Stimulated activated CD4-positive, alpha-beta T cell treated with anti-CD3 and anti-CD28 coated beads, Interleukin-2, amount 100 ng/mL, for 24 hours (primary cell): ENCODE data around the gene HCCS.
A peak's percentile ranks its signal among the peaks of the same experiment; 100 is the strongest.
"Not testable (repeated sequence)": the region's sequence is repeated elsewhere in the genome, so short reads cannot be mapped to it uniquely, and the experiment has no call there.

Source experiments
- DNase-seq, 2 donors: peaks; one replicate each; pipeline ENCODE4 v3.0.0-alpha.2; 2020

HCCS gene

DNA sequence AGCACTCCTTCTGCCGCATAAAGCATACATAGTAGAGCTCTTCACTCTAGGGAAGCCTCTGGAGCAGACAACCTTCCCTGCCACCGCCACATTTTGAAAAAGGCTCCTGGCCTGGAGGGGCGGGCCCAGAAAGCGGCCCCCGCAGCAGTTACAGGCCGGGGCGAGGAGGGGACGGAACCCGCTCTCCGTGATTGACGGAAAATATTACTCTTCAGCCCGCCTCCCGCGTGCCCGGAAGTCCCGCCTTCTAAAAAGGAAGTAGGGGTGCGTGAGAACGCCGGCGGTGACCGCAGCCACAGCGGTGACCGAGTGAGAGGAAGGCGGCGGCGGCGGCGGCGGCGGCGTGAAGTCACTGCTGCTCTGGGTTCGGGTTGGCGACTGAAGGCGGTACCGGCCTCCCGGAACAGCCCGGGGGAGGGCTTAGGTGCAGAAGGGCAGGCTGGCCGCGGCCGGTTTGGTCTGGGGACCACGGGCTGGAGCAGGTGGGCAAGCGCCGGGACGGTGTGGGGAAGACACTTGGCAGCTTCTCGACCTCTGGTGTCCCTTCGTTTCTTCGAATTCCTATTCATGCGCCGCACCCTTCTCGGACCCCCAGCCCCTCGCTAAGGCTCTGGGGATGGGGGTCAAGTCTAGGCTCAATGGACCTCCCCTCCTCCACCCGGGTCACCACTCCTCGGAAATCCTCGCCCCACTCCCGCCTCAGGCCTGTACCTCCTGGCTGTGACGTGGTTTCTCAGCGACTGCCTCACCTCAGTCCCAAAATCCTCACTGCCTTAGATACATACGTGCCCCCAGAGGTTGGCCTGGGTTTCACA, at the start of gene HCCS:
HCCS (plus strand) TSS at position 296 of the 815 bp plus-strand sequence. CDS start 729 bp downstream, outside the sequence.
- DNase-seq, result peak; percentile 79 to 82

GRCh38 chrX:11064276-11064675, 46.9 kb upstream of the HCCS start:
- DNase-seq, result no peak

DNA sequence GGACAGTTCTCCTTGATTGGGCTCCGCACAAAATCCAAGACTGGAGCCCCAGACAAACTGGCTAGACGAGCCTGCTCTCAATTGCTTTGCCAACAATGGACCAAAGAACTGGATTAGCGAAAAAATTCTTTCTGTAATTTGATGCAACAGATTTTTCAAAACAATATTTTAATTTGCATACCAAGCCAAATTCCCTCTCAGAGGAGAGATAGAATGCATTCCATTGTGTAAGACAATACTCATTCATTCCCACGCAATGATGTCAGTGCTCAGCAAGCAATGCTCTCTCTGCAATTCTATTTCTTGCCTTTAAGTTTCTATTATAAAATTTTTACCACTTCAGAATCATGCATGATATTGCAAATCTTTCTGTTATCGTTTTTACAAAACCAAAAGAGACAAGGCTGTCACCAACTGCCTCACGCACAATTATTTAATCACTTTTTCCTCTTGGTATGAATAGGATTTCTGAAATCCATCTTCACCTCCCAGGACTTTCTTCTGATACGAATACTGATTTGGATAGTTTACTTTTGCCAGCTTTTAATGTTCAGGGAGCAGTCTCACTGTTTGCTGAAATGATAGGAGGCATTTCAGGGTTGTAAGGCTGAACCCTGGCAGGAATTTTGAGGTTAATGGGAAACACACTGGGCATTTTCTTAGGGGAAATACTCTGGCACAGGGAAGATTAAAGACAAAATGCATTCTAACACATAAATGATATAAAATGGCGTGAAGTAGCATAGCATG, 46.1 kb upstream of the HCCS start:
- DNase-seq, result no peak

GRCh38 chrX:11066812-11067211, 44.3 kb upstream of the HCCS start:
- no peak for DNase-seq

GRCh38 chrX:11073381-11073780, 37.8 kb upstream of the HCCS start:
- DNase-seq, result no peak

DNA sequence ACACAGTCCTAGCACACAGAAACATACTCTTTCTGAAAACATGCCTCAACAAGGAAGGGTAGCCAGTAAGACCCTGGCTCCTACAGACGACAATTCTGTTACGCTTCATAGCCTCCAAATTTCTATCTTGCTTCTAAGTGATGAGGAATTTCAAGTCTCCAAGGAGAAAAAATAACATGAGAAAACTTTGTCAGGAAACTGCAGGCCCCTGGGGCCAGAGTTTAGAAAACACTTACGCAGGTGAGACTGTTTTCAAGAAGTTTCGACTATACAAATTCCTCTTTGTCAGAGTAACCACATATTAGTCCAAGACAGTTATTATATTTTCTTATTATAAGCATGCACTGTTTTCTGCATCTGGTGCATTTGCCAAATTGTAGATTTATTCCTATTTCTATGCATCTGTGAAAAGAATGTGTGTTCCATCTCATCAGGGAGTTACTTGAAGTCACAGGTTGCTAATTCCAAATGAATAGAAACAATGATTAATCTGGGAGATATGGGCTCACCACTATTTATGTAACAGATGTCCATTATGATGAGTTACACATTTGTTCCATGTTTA, 30.3 kb upstream of the HCCS start:
- no peak for DNase-seq

DNA sequence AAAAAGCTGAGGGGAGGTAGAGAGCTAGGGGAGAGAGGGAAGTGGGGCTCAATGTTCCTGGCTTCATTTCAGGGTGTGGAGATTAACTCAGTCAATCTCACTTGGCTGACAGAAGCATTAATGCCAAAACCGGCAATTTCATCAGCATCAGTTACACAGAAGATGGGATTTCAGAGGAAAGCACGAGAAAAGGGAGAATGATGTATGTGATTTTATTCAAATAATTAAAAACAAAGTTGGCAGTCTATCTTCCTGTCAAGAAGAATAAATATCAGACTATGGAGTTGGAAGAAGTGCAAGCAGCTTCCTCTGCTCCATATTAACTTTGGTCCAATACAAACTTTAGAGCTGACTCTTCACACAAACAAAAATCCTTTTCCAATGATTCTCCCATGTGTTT, 29.6 kb upstream of the HCCS start:
- no peak for DNase-seq

DNA sequence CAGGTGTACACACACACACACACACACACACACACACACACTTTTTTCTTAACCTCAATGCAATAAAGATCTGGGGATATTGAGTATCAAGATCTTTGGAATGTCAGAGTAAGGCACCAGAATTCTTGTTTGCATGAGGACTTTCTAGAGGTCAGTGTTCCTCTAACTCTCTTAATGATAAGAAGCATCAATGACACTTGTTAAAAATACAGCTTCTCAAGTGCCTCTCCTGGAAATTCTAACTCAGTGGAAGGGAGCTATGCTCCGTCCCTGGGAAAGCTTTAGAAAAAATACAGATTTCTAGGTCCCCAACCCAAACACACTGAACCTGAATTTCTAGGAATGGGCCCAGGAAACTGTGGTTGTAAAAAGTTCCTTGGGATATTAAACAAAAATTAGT, 25.8 kb upstream of the HCCS start:
- no peak for DNase-seq

- no peak for DNase-seq
These were observed 21.3 kb upstream of the HCCS start for GRCh38 chrX:11089802-11090201.

- DNase-seq, result no peak
These were observed 13.2 kb upstream of the HCCS start for GRCh38 chrX:11097933-11098332.

- DNase-seq, result no peak
These were observed 11.7 kb upstream of the HCCS start for GRCh38 chrX:11099465-11099864.

DNA sequence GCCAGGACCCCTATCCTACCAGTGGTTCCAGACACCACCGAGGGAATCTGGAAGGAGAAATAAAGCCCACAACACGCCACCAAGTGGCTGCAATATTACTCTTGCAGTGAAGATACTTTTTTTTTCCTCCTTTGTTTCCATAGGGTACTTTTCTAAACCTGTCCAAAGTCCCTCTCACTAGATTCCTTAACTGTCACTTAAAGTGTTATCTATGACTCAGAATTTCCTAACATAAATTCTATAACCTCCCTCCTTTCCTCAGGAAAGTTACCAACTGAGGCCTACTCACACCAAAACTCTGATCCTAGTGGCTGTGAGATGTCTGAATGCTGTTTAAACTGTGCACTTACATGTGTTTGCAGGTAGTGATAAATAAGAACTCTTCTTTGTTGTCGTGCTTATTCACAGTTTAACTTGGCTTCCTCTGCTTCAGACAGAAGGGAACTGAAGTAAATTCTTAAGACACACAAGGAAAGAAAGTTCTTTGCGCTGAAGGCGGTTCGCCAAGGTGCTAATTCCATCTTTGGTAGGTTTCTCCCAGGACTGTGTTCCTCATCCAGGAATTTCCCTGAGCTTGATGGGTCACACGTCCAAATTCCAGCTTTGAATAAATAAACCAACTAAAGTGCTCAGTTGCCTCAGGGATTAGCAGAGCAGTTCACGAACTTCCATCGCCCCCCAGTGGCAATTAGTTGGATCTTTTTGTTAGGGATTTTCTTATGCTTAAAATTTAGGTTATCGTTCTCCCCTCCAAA, 10.7 kb upstream of the HCCS start:
- no peak for DNase-seq

DNA sequence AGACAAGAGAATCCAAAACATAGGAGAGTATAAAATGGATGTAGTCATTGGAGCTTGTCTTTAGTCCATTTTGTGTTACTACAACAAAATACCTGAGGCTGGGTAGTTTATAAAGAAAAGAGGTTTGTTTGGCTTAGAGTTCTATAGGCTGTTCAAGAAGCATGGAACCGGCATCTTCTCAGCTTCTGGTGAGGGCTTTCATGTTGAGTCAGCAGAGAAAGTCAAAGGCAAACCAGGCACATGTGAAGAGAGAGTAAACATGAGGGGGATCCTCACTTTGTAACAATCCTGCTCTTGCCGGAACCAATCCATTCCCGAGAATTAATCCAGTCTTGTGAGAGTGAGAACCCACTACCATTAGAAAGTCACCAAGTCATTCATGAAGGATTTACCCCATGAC, 8.1 kb upstream of the HCCS start:
- DNase-seq, result no peak

- DNase-seq, result no peak
These were observed 7.4 kb upstream of the HCCS start for GRCh38 chrX:11103751-11104150.

DNA sequence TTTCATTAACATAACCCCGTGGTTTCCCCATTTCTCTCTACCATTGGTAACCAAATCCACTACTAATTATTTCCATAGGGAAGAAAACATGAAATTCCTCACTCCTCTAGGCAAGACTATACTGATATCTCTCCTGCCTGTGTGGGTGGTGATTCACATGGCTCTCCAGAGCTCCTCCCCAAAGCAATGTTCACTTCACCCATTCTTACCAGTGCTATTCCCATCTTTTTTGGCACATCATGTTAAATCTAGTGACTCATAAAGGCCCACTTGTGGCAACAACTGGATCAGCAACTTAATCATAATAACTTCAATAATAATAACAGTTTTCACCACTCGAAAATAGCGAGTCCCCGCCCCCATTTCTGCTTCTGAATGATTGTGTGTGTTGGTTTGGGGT, 6.1 kb upstream of the HCCS start:
- no peak for DNase-seq

DNA sequence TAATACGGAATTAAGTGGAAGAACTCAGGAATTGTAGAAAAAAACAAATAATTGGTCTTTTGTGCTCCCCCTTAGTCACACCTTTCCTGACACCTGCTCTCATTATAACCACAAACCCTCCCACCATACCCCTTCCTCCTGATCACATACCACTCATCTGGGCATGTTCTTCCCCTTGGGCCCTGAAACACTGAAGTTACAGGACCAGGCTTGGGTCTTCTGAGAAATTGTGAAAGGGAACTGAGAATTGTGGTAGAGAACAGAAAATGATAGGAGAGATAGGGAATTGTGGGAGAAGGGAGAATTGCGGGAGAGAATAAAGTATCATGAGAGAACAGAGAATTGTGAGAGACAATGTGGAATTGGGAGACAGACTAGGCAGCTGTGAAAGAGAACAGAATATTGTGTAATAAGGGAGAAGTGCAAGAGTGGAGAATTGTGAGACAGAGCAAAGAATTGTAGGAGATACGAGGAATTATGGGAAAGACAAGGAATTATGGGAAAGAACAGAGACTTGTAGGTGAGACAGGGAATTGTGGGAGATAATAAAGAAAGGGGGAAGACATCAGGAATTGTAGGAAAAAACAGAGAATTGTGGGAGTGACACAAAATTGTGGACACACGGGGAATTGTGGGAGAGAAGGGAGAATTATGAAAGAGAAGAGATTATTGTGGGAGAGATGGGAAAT, 2.7 kb upstream of the HCCS start:
- DNase-seq, result no peak

DNA sequence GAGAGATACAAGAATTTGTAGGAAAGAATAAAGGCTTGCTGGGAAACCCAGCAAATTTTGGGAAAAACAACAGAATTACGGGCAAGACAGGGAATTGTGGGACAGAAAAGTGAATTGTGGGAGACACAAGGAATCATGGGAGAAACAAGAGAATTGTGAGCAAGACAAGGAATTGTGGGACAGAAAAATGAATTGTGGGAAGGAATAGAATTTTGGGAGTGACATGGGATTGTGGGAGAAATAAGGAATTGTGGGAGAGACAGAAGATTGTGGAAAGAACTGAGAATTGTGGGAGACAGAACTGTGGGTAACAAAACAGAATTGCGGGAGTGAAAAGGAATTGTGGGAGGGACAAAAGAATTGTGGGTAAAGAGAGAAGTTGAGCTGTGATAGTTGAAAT, 1.2 kb upstream of the HCCS start:
- no peak for DNase-seq

GRCh38 chrX:11111947-11112346, 815 bp downstream of the HCCS start:
- DNase-seq, result no peak

- DNase-seq, result no peak
These were observed 2.6 kb downstream of the HCCS start for GRCh38 chrX:11113731-11114130.

DNA sequence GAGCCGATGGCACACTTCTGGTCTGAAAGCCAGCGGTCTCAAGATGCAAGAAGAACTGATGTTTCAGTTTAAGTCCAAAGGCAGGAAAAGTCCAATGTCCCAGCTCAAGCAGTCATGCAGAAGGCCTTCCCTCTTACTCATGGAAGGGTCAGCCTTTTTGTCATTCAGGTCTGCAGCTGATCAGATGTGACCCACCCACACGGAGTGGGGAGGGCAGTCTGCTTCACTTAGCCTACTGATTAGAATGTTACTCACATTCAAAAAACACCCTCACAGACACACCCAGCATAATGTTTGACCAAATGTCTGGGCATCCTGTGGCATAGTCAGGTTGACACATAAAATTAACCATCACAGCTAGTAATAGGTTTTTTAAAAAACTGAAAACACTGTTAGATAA, 6.6 kb downstream of the HCCS start:
- no peak for DNase-seq

DNA sequence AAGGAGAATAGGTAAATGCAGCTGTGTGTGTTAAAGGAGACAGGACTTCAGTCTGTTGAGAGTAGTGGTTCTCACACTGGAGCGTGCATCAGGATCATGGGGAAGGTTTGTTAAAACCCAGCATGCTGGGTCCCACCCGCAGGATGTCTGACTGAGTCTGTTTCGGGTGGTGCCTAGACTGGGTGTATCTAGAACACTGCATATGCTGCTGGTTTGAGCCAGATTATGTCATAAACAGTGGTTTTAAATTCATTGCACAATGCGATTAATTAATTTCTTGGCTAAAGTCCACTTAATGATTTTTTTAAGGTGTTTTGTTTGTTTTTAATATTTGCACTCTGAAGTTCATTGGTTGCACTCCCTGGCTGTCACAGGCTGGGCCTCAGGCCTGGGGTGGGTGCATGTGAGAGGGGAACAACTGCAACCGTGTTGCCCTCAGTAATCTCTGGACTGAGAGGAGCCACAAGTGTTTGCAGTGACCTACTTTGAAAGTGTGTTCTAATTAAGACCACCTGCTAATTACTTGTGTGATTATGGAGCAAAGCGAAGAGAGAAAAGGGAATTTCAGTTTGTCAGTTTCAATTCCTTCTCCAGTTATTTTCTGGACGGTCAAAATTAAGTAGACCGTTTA, 8.3 kb downstream of the HCCS start:
- no peak for DNase-seq

DNA sequence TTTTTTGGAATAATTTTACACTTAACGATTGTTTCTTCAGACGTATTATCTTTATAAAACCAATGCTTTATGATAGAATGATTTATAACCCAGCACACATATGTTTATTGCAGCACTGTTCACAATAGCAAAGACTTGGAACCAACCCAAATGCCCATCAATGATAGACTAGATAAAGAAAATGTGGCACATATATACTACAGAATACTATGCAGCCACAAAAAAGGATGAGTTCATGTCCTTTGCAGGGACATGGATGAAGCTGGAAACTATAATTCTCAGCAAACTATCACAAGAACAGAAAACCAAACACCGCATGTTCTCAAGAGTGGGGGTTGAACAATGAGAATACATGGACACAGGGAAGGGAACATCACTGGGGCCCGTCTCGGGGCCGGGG, 12.0 kb downstream of the HCCS start:
- not testable (repeated sequence) for DNase-seq
